NCI-H748 (cell line): Measurements from ENCODE around the gene ACLY.
"Not testable (repeated sequence)": the region's sequence is repeated elsewhere in the genome, so short reads cannot be mapped to it uniquely, and the experiment has no call there.

Experiments
- DNase-seq: peaks from one replicate; lab custom pipeline; 2025; ENCODE audit not compliant: unreplicated experiment; lab: John Stamatoyannopoulos, UW

The ACLY gene

GRCh38 chr17:41912925-41913324, 5.8 kb downstream of the ACLY start:
- DNase-seq = no peak

- no peak for DNase-seq
Observed at GRCh38 chr17:41910701-41911391, 7.9 kb downstream of the ACLY start.

GRCh38 chr17:41909088-41909487, 9.7 kb downstream of the ACLY start:
- DNase-seq = no peak

- no peak for DNase-seq
Observed at GRCh38 chr17:41907633-41908539, 10.9 kb downstream of the ACLY start.

GRCh38 chr17:41907185-41907556, 11.6 kb downstream of the ACLY start:
- DNase-seq = no peak

- DNase-seq = no peak
Observed at GRCh38 chr17:41906465-41907184, 12.1 kb downstream of the ACLY start.

GRCh38 chr17:41905172-41905571, 13.6 kb downstream of the ACLY start:
- no peak for DNase-seq

- no peak for DNase-seq
Observed at GRCh38 chr17:41904242-41904841, 14.4 kb downstream of the ACLY start.

- DNase-seq = no peak
Observed at GRCh38 chr17:41901646-41902045, 17.1 kb downstream of the ACLY start.

GRCh38 chr17:41896726-41897125, 22.0 kb downstream of the ACLY start:
- DNase-seq = no peak

- DNase-seq = no peak
Observed at GRCh38 chr17:41895617-41896016, 23.1 kb downstream of the ACLY start.

- no peak for DNase-seq
Observed at GRCh38 chr17:41894791-41895331, 23.9 kb downstream of the ACLY start.

- DNase-seq = no peak
Observed at GRCh38 chr17:41893384-41893783, 25.4 kb downstream of the ACLY start.

GRCh38 chr17:41892021-41892376, 26.8 kb downstream of the ACLY start:
- no peak for DNase-seq

GRCh38 chr17:41891135-41892020, 27.4 kb downstream of the ACLY start:
- no peak for DNase-seq

GRCh38 chr17:41888332-41888965, 30.3 kb downstream of the ACLY start:
- DNase-seq = no peak

GRCh38 chr17:41885733-41886132, 33.0 kb downstream of the ACLY start:
- no peak for DNase-seq

- no peak for DNase-seq
Observed at GRCh38 chr17:41882756-41883155, 36.0 kb downstream of the ACLY start.

GRCh38 chr17:41880130-41880529, 38.6 kb downstream of the ACLY start:
- DNase-seq = no peak

GRCh38 chr17:41874293-41874670, 44.5 kb downstream of the ACLY start:
- DNase-seq = not testable (repeated sequence)
